T-helper 17 cell (primary cell): ENCODE measurements around the gene ME1. TPM values are rescaled to one million over a fixed set of nuclear protein-coding genes. Genes with fewer than 3 reads are reported as not detected.

Source experiments
- ATAC-seq: fragments of 150-1000 bp; cut with Tn5 transposase; 2 replicates; pipeline ENCODE4 v1.10.0; 2021; ENCODE audit warnings: mild to moderate bottlenecking, moderate library complexity
- DNase-seq, 3 donors: peaks; one replicate each; pipeline versions ENCODE4 v3.0.0 to v3.0.0-alpha.2; 2020 to 2021
- H3K9me3 ChIP-seq: one replicate; pipeline ENCODE4 v1.7.0; 2013; ENCODE audit warnings: low read length, mild to moderate bottlenecking; ENCODE audit not compliant: control insufficient read depth, poor library complexity, severe bottlenecking
- H3K27ac Mint-ChIP-seq: one replicate; pipeline ENCODE4 v1.8.0; 2022; ENCODE audit warnings: mild to moderate bottlenecking, moderate library complexity, mixed read lengths
- H3K27me3 Mint-ChIP-seq: one replicate; pipeline ENCODE4 v1.8.0; 2022; ENCODE audit warnings: mixed read lengths
- H3K36me3 Mint-ChIP-seq: one replicate; pipeline ENCODE4 v1.8.0; 2022; ENCODE audit warnings: low read depth, mixed read lengths
- H3K4me1 Mint-ChIP-seq: one replicate; pipeline ENCODE4 v1.8.0; 2022; ENCODE audit warnings: mild to moderate bottlenecking, mixed read lengths
- H3K4me3 Mint-ChIP-seq: one replicate; pipeline ENCODE4 v1.8.0; 2022; ENCODE audit warnings: mild to moderate bottlenecking, moderate library complexity, mixed read lengths
- total RNA-seq, 4 donors: library from RNA in 2 of 4; stranded (reverse) in 2 of 4; gene quantifications; one replicate each; pipeline ENCODE4 v1.2.3 and lab custom pipeline; 2022 to 2026

Gene ME1
- total RNA-seq, 2 donors from 2014 or later: 0.97 TPM; not detected in 1

DNA sequence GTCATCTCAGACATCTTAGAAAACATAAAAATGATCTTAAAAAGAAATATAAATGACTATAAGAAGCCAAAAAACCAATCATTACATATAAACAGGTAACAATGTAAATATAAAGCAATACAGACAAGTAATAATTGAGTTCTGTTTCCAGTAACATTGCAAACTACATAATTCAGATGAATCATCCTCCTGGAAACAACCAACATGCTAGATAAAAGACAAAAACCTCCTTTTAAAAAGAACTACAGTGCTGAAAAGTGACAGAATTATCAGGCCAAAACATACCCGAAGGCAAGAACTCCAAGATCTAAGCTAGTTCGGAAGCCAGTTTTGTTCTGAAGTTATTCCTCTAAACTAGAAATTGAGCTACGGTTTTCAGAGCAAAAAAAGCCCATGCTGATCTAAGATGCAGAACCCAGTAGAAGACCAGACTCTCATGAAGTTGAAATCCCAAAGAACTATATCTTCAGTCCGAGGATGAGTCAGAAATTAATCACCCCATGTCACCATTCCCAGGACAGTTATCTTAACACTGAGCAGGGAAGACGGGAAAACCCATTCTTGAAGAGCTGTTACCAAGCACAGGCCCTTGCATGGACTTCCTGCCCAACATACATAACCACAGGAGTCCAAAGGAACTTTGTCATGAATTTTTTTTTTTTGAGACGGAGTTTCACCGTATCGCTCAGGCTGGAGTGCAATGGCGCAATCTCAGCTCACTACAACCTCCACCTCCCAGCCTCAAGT is 247.6 kb downstream of the ME1 start:
- no peaks in the 10 kb centered on the region for H3K27me3 Mint-ChIP-seq
- DNase-seq (no peak), ATAC-seq (no peak)
- no peak overlapping the region for H3K27ac Mint-ChIP-seq
- peaks cover 11% of the 10 kb centered on the region for H3K4me1 Mint-ChIP-seq
- H3K36me3 Mint-ChIP-seq: peaks cover 13% of the 10 kb centered on the region
- H3K4me3 Mint-ChIP-seq: no peak overlapping the region
- H3K9me3 ChIP-seq: no peaks in the 10 kb centered on the region

DNA sequence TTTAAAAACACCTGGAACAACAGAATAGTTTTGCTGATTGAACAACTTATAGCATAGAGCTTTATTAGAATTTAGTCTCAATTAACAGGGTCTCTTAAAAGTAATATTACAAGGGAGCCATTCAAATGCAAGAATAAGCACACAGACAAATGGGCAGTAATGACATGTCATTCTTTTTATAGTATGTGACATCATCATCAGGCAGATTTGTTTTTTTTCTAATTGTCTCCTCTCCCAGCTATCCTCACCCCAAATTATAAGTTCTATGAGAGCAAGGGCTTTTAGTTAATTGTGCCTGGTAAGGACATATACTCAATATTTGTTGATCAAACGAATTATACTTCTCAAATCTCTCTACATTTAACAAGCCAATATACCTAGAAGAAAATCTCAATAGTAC is 248.7 kb downstream of the ME1 start:
- Mint-ChIP-seq H3K36me3 (peaks cover 17% of the 10 kb centered on the region), H3K27ac (no peak overlapping the region), H3K27me3 (no peaks in the 10 kb centered on the region), H3K4me1 (peaks cover 12% of the 10 kb centered on the region), H3K4me3 (no peak overlapping the region)
- DNase-seq: no peak
- no peaks in the 10 kb centered on the region for H3K9me3 ChIP-seq
- ATAC-seq: no peak

DNA sequence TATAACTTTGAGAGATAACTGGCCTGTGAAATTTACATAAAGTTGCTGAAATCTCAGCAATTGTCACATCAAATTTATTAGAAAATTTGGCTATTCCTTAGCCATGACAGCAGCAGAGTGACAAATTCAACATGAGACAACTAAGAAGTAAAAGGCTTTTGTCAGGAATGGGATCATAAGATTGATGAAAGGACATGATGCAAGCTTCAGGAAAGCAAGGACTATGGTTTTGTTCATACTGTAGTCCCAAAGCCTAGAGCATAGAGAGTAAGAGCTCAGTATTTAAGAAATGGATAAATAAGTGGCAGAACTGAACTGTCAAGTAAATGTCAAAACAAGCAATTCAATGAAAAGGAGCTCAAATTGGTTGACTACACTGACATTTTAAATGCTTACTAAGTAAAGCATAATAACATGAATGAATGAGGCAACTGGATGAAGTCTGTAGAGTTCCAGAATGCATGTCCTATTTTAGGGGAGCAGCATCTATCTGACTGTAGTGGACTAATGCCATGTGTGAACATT is 250.4 kb downstream of the ME1 start:
- DNase-seq (no peak), ATAC-seq (no peak)
- Mint-ChIP-seq H3K4me1 (peaks cover 9% of the 10 kb centered on the region), H3K4me3 (no peak overlapping the region), H3K27me3 (no peaks in the 10 kb centered on the region), H3K27ac (no peak overlapping the region), H3K36me3 (peaks cover 14% of the 10 kb centered on the region)
- H3K9me3 ChIP-seq: no peaks in the 10 kb centered on the region

DNA sequence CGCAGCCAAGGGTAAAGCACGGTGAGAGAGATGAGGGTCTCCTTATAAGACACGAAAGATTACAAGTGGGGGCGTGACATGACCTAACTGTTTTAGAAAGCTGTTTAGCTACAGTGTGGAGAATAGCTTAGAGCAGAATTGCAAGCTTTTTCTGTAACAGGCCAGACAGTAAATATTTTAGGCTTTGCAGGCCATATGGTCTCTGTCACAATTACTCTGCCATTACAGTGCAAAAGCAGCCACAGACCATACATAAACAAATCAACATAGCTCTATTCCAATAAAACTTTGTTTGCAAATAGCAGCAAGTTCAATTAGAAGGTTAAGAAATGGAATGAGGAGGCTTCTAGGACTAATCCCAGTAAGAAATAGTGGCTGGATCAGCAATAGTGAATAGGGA is 254.6 kb downstream of the ME1 start:
- H3K9me3 ChIP-seq: no peaks in the 10 kb centered on the region
- Mint-ChIP-seq H3K36me3 (peaks cover 11% of the 10 kb centered on the region), H3K4me3 (no peak overlapping the region), H3K4me1 (peaks cover 2% of the 10 kb centered on the region), H3K27ac (peak overlapping the region; percentile 19), H3K27me3 (no peaks in the 10 kb centered on the region)
- no peak for ATAC-seq
- no peak for DNase-seq

DNA sequence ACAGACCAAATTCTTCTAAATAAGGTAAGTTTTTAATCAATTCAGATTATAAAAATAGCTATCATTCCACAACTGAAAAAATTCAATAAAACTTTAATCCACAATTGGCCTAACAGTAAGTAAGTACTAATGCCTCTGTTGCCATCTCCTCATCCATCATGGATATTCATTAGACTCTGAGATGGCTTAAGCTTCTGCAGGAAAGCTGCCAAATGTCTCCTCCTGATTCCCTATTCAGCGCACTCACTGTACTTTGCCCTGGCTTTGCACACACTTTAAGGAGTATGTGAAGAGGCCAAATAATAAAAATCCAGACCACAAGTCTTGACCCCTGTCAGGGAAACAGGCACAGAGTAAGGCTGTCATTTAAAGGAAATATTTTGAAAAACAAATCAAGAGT is 261.3 kb downstream of the ME1 start:
- DNase-seq: no peak
- Mint-ChIP-seq H3K4me1 (no peaks in the 10 kb centered on the region), H3K36me3 (peaks cover 10% of the 10 kb centered on the region), H3K27ac (no peak overlapping the region), H3K4me3 (no peak overlapping the region), H3K27me3 (no peaks in the 10 kb centered on the region)
- no peaks in the 10 kb centered on the region for H3K9me3 ChIP-seq
- no peak for ATAC-seq

DNA sequence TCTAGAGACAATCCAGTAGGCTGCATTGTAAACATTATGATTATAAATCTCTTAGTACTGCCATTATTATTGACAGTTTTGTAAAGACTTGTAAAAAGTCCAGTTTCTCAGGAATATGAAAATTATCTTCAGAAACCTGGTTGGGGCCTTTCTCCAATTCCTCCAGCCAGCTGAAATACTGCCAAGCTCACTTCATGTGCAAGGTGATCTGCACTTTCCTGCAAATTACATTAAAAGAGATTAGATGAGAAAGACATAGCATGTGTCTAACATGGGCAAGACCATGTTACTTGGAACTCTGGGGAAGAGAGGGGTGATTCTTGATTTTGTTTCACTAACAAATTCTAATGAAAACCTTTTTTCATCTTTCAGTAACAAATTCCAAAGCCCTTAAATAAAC is 261.7 kb downstream of the ME1 start:
- Mint-ChIP-seq H3K36me3 (peaks cover 7% of the 10 kb centered on the region), H3K27me3 (no peaks in the 10 kb centered on the region), H3K4me3 (no peak overlapping the region), H3K4me1 (no peaks in the 10 kb centered on the region), H3K27ac (no peak overlapping the region)
- no peaks in the 10 kb centered on the region for H3K9me3 ChIP-seq
- ATAC-seq (no peak), DNase-seq (no peak)

DNA sequence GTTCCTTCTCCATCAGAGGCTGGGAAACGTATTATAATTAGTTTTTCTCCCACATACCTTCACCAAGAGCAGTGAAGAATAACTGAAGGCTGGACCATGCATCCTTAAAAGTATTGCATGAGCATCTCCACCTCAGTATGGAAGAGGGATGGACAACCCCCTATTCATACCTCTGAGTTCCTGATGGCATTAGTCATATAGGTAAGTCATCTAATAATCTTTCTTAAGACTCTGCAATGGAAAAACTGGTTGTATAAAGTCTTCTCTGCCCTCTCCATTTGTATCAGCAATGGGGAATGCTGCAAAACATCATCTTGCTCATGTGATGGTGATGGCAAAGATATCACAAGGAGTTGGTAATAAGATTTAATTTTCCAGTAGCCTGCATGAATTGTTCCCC is 262.3 kb downstream of the ME1 start:
- ATAC-seq (no peak), DNase-seq (no peak)
- H3K36me3 Mint-ChIP-seq: peaks cover 7% of the 10 kb centered on the region
- no peak overlapping the region for H3K27ac Mint-ChIP-seq
- H3K9me3 ChIP-seq: no peaks in the 10 kb centered on the region
- H3K4me1 Mint-ChIP-seq: no peaks in the 10 kb centered on the region
- no peaks in the 10 kb centered on the region for H3K27me3 Mint-ChIP-seq
- no peak overlapping the region for H3K4me3 Mint-ChIP-seq

DNA sequence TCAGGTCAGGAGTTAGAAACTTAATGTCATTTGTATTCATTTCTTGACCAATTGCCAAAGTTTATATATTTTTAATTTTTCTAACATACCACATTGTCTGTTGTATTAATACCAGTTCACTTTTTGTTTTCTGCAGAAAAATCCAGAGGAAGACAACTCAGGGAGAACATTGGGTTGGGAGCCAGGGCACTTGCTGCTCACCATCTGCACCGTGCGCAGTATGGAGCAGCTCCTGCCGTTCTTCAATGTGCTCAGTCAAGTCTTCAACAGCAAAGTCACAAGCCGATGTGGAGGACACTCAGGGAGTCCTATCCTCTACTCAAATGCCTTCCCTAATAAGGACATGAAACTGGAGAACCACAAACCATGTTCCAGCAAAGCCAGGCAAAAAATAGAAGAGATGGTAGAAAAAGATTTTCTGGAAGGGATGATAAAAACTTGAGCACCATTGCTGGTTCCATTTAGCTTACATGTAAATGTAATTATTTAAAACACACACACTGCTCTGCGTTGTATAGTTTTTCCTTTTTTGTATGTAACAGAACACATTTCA is 263.0 kb downstream of the ME1 start:
- no peaks in the 10 kb centered on the region for H3K9me3 ChIP-seq
- Mint-ChIP-seq H3K4me1 (no peaks in the 10 kb centered on the region), H3K27ac (no peak overlapping the region), H3K36me3 (peaks cover 7% of the 10 kb centered on the region), H3K4me3 (no peak overlapping the region), H3K27me3 (no peaks in the 10 kb centered on the region)
- DNase-seq (no peak), ATAC-seq (no peak)

Other genes starting within 250 kb of the ME1 start
- gene PGM3, start 237.8 kb downstream of the ME1 start, total RNA-seq: 10 to 100 TPM; 18.6 TPM
- gene RWDD2A, start 237.7 kb downstream of the ME1 start, total RNA-seq: 1 to 10 TPM; 1.5 to 1.8 TPM
- gene PRSS35, start 81.5 kb upstream of the ME1 start, total RNA-seq: under 1 TPM in 1 of 2 donors, not detected in 1; 0.17 TPM